A204.1 (cell line): ENCODE results near the gene SPATA6.
"Not testable (repeated sequence)": the region's sequence is repeated elsewhere in the genome, so short reads cannot be mapped to it uniquely, and the experiment has no call there.

Source experiments
- FAIRE-seq: peaks from 2 replicates; lab custom pipeline; 2012; peaks lifted over from hg19 to GRCh38; lab: Jason Lieb, UNC

The SPATA6 gene

DNA sequence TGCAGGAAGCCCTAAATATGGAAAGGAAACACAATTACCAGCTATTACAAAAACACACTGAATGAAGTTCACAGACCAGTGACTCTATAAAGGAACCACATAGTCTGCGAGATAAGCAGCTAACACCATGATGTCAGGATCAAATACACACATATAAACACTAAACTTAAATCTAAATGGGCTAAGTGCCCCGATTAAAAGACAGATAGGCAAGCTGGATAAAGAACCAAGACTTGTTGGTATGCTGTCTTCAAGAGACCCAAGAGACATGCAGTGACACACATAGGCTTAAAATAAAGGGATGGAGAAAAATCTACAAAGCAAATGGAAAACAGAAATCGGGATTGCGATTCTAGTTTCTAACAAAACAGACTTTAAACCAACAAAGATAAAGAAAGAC, 127.6 kb downstream of the SPATA6 start:
- no peak for FAIRE-seq

DNA sequence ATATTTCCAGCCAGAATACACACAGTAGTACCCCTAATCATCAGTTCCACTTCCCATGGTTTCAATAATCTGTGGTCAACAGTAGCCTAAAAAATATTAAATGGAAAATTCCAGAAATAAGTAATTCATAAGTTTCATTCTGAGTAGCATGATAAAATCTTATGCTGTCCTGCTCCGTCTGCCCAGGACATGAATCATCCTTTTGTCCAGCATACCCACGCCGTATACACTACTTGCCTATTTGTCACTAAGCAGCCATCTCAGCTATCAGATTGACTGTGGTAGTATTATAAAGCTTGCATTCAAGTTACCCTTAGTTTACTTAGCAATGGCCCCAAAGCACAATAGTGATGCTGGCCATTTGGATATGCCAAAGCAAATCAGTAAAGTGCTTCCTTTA, 130.8 kb downstream of the SPATA6 start:
- no peak for FAIRE-seq

- FAIRE-seq = no peak
Observed at GRCh38 chr1:48338257-48338656, 133.7 kb downstream of the SPATA6 start.

DNA sequence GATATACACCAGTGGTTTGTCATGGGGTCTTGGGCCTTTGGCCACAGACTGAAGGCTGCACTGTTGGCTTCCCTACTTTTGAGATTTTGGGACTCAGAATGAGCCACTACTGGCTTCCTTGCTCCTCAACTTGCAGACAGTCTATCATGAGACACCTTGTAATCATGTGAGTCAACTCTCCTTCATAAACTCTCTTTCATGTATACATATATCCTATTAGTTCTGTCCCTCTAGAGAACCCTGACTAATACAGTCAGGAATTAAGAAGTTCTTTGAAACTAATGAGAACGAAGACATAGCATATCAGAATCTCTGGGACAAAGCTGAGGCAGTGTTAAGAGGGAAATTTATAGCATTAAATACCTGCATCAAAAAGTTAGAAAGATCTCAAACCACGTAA, 138.7 kb downstream of the SPATA6 start:
- FAIRE-seq = no peak

GRCh38 chr1:48332115-48332514, 139.9 kb downstream of the SPATA6 start:
- no peak for FAIRE-seq

- FAIRE-seq = no peak
Observed at GRCh38 chr1:48329905-48330304, 142.1 kb downstream of the SPATA6 start.

DNA sequence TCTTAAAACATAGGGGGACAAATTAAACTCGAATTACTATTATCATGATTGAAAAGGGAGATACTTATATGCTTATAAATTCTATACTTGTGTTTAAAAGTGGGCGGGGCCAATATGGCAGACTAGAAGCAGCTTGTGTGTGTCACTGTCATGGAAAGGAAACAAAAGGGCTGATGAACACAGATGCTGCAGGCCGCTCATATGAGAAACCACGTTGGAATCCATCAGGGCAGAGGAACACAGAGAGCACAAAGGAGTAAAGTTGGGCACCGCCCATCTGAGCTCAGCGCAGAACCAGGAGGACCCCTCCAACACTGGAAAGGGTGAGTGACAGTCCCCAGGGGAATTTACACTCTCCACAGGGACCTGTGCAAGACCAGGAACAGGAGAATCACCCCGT, 142.5 kb downstream of the SPATA6 start:
- no peak for FAIRE-seq

DNA sequence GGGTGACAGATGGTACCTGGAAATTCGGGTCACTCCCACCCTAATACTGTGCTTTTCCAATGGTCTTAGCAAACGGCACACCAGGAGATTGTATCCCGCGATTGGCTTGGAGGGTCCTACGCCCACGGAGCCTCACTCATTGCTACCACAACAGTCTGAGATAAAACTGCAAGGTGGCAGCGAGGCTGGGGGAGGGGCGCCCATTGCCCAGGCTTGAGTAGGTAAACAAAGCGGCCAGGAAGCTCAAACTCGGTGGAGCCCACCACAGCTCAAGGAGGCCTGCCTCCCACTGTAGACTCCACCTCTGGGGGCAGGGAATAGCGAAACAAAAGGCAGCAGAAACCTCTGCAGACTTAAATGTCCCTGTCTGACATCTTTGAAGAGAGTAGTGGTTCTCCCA, 160.2 kb downstream of the SPATA6 start:
- FAIRE-seq = not testable (repeated sequence)

- FAIRE-seq = no peak
Observed at GRCh38 chr1:48309564-48310082, 162.4 kb downstream of the SPATA6 start.

DNA sequence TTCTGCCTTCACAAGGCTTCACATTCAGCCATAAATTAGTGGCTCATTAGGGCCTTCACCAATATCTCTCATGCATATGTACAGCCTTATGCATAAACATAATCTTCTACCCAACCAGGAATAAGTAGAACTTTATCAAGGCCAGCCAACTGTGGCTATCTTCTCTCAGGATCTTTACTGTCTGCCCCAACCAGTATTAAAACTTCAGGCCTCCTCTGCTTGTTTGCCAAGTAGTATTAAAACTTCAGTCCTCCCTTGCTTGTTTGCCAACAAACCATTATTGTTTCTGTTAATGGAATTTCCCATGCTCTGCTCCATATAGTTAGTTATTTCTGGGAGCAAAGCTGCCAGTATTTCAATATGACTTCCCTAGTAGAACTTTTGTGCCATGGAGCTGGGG, 169.4 kb downstream of the SPATA6 start:
- FAIRE-seq = no peak

- FAIRE-seq = no peak
Observed at GRCh38 chr1:48294656-48295055, 177.3 kb downstream of the SPATA6 start.

DNA sequence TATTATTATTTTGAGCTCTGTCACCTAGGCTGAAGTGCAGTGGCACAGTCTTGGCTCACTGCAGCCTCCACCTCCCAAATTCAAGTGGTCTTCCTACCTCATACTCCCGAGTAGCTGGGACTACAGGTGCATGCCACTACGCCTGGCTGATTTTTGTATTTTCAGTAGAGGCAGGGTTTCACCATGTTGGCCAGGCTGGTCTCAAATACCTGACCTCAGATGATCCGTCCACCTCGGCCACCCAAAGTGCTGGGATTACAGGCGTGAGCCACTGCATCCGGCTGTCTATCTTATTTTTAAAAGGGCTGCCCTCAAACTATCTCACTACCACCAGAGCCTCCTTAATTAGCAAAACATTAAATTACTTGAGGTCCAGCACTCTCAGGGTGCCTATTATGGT, 177.9 kb downstream of the SPATA6 start:
- FAIRE-seq = not testable (repeated sequence)

- FAIRE-seq = no peak
Observed at GRCh38 chr1:48292706-48293105, 179.3 kb downstream of the SPATA6 start.

DNA sequence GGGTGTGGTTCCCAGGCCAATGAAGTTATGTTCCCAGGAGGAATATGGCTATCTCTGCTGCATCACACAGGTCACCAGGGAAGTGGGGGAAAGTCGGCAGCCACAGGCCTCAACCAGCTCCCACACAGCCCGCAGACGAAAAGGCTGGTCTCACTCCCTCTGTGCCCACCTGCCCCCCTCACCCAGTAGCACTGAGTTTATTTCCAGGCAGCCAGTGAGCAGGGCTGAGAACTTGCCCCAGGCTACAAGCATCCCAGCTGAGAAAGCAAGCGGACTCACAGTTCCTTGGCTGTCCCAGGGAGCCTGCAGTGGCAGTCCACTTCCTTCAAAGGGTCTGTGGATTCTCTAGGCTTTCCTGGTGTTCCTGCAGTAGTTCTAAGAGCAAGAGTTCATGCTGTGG, 180.6 kb downstream of the SPATA6 start:
- no peak for FAIRE-seq

- no peak for FAIRE-seq
Observed at GRCh38 chr1:48285525-48285924, 186.5 kb downstream of the SPATA6 start.

GRCh38 chr1:48284696-48285420, 187.1 kb downstream of the SPATA6 start:
- FAIRE-seq = not testable (repeated sequence)

GRCh38 chr1:48282329-48282728, 189.7 kb downstream of the SPATA6 start:
- not testable (repeated sequence) for FAIRE-seq

DNA sequence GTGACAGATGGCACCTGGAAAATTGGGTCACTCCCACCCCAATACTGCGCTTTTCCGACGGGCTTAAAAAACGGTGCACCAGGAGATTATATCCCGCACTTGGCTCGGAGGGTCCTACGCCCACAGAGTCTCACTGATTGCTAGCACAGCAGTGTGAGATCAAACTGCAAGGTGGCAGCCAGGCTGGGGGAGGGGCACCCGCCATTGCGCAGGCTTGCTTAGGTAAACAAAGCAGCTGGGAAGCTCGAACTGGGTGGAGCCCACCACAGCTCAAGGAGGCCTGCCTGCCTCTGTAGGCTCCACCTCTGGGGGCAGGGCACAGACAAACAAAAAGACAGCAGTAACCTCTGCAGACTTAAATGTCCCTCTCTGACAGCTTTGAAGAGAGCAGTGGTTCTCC, 194.6 kb downstream of the SPATA6 start:
- not testable (repeated sequence) for FAIRE-seq

GRCh38 chr1:48266576-48266975, 205.4 kb downstream of the SPATA6 start:
- FAIRE-seq = no peak

DNA sequence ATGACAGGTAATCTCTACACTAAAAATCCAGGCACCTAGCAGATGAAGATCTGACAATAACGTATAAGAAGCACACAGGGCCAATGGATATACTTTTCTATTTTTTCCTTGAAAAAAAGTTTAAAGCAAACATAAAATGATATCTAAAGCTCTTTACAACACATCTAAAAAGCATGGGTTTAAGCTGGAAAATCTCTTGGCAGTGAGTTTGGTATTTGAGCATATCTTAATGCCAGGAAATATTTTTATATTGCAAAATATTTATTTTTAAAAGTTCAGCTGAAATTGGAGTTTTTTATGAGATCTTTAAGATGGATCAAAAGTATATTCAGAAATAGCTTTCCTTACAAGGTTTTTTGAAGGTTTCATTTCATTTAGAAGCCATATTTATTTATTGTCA, 209.0 kb downstream of the SPATA6 start:
- no peak for FAIRE-seq

DNA sequence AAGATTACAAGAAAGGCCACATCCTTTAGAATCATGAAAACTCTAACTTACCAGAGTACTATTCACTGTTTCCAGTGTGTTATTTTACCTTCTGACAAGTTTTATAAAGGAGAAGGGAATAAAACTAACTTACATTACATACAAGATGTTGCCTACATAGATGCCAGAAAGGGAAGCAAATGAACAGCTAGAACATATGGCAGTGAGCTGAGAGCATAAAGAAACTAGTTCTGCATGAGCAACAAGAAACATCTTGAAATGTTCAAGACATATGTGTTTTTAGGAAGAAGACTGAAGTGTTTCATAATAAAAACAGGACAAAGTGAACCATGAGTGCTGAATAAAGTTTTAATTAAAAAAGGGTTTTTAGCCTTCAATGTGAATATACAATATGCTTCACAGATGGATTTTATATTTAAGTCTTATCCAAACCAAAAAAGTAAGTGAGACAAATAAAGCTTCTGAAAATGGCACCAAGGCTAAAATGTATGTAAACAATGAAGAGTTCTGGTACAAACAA, 210.1 kb downstream of the SPATA6 start:
- no peak for FAIRE-seq

DNA sequence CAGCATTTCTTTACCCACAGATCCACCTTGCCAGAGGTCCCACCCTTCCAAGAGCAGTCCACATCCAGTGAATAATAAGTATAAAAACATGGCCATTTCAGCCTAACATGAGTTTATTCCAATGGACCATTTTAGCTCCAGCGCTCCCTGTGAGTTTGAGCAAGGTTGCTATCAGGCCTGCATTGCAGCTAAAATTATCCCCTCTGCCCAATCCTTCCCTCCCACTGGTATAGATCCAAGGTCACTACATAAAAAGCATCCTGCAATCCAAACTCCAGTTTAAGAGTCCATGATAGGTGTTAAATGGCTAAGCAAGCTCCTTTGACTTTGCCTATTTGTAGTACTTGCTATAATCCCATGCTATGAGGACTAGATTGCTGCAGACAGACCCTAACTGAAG, 213.9 kb downstream of the SPATA6 start:
- no peak for FAIRE-seq

DNA sequence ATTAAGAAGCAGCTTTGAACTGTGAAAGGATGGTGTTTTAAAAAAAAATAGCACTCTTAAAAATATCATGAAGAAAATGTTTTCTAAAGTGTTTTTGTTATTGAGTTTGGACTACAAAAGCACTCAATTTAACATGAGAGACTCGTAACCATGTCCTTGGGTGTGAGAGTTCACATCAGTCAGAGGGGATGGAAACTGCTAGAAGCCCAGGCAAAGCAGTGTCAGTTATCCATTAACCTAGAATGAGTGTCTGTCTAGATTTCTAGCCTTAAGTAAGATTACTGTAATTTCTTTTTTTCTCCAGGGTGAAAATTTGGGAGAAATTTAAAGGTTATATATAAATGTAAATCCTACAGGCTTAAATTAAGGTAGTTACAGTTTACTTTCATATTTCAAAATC, 217.8 kb downstream of the SPATA6 start:
- no peak for FAIRE-seq

DNA sequence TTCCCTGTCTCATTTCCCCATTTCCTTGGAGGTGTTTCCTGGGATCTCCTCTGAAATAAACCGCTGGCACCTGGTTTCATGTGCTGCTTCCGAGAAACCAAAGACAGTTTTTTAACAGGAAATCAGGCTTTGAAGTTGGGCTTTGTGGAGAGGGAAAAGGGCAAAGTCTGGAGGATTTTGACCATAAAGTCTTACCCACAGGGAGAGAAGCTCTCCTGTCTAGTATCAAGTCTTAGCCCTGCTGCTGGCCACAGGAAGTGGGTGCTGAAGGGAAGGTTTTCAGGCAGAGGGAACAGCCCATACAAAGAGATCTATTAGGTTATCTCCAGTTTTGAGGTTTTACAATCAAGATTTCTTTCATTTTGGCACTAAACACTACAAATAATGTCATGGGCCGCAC, 220.2 kb downstream of the SPATA6 start:
- FAIRE-seq = no peak
